ENCODE measurements around the gene CACNA2D1.

DNA sequence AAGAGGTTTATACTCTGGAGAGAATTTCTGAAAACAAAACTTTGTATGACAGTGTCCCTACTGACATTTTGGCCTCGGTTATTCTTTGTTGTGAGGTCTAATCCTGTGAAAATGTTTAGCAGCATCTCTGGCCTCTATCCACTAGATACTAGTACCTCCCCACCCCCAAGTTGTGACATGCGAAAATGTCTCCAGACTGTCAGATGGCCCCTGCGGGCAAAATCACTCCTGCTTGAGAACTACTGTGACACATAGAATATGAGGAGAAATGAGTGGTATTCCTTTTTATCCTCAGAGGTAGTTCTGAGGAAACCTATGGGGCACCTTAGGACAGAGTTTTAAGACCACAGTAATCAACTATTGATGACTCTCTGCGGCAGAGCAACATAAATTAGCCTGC is 358.5 kb downstream of the CACNA2D1 start:
- no peak for TF ChIP-seq EZH2 (IDR thresholded peaks at IDR 0.05)
- TF ChIP-seq, protein P1, sequence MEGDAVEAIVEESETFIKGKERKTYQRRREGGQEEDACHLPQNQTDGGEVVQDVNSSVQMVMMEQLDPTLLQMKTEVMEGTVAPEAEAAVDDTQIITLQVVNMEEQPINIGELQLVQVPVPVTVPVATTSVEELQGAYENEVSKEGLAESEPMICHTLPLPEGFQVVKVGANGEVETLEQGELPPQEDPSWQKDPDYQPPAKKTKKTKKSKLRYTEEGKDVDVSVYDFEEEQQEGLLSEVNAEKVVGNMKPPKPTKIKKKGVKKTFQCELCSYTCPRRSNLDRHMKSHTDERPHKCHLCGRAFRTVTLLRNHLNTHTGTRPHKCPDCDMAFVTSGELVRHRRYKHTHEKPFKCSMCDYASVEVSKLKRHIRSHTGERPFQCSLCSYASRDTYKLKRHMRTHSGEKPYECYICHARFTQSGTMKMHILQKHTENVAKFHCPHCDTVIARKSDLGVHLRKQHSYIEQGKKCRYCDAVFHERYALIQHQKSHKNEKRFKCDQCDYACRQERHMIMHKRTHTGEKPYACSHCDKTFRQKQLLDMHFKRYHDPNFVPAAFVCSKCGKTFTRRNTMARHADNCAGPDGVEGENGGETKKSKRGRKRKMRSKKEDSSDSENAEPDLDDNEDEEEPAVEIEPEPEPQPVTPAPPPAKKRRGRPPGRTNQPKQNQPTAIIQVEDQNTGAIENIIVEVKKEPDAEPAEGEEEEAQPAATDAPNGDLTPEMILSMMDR (IDR thresholded peaks at IDR 0.05), result no peak

Measured in neural progenitor cell (in vitro differentiated cells).